Naive thymus-derived CD4-positive, alpha-beta T cell (primary cell): ENCODE results near the gene ADRA2C. TPM values are rescaled to one million over a fixed set of nuclear protein-coding genes. Genes with fewer than 3 reads are reported as not detected.
"Not testable (repeated sequence)": the region's sequence is repeated elsewhere in the genome, so short reads cannot be mapped to it uniquely, and the experiment has no call there.

Experiments used
- ATAC-seq: fragments of 150-1000 bp; cut with Tn5 transposase; 2 replicates; pipeline ENCODE4 v1.10.0; 2021; ENCODE audit warnings: mild to moderate bottlenecking, moderate library complexity
- CTCF ChIA-PET: fragments of 350-600 bp; sonication (Branson Sonifier 250); formaldehyde crosslinking; loops from one replicate; lab custom pipeline; 2021; ENCODE audit warnings: antibody characterized with exemption; lab: Charles Lee
- POLR2A ChIA-PET: fragments of 350-600 bp; sonication (Branson Sonifier 250); formaldehyde crosslinking; loops from one replicate; lab custom pipeline; 2021; ENCODE audit warnings: antibody characterized with exemption, inconsistent platforms; lab: Charles Lee
- DNase-seq, 9 donors: peaks; one replicate each; pipeline versions ENCODE4 v3.0.0 to v3.0.0-alpha.2; 2020 to 2022; ENCODE audit warnings: mixed read lengths in 1 of 9
- H3K27ac ChIP-seq: one replicate; pipeline ENCODE4 v1.7.0; 2013; ENCODE audit warnings: mild to moderate bottlenecking, low read depth, low read length, moderate library complexity
- H3K27me3 ChIP-seq, 2 donors: one replicate each; pipeline ENCODE4 v1.7.0; 2013; ENCODE audit warnings: low read length in 2 of 2, mild to moderate bottlenecking in 2 of 2, moderate library complexity in 2 of 2; ENCODE audit not compliant: control insufficient read depth in 2 of 2, insufficient read depth in 2 of 2
- H3K36me3 ChIP-seq, 3 experiments: 1 replicate in 2 of 3; 2 replicates in 1 of 3; pipeline ENCODE4 v1.7.0; 2013; ENCODE audit warnings: low read length in 3 of 3, mild to moderate bottlenecking in 3 of 3, moderate library complexity in 1 of 3; ENCODE audit not compliant: insufficient read depth in 3 of 3, control insufficient read depth in 2 of 3
- H3K4me1 ChIP-seq, 2 donors: one replicate each; pipeline ENCODE4 v1.7.0; 2013; ENCODE audit warnings: low read length in 2 of 2, mild to moderate bottlenecking in 2 of 2, moderate library complexity in 1 of 2; ENCODE audit not compliant: control insufficient read depth in 2 of 2, insufficient read depth in 2 of 2
- H3K4me3 ChIP-seq: 2 replicates; pipeline ENCODE4 v1.7.0; 2013; ENCODE audit warnings: mild to moderate bottlenecking, low read length
- H3K9me3 ChIP-seq, 3 experiments: 1 replicate in 2 of 3; 2 replicates in 1 of 3; pipeline ENCODE4 v1.7.0; 2013; ENCODE audit warnings: low read length in 3 of 3; ENCODE audit not compliant: control insufficient read depth in 2 of 3
- H3K27ac Mint-ChIP-seq, 9 donors: one replicate each; pipeline ENCODE4 v1.8.0; 2020 to 2022; ENCODE audit warnings: mixed read lengths in 9 of 9, mild to moderate bottlenecking in 8 of 9, moderate library complexity in 5 of 9, inconsistent platforms in 2 of 9
- H3K27me3 Mint-ChIP-seq, 5 donors: one replicate each; pipeline ENCODE4 v1.8.0; 2021 to 2022; ENCODE audit warnings: mixed read lengths in 5 of 5, mild to moderate bottlenecking in 1 of 5
- H3K36me3 Mint-ChIP-seq, 5 donors: one replicate each; pipeline ENCODE4 v1.8.0; 2020 to 2022; ENCODE audit warnings: mixed read lengths in 5 of 5, mild to moderate bottlenecking in 3 of 5, inconsistent platforms in 1 of 5
- H3K4me1 Mint-ChIP-seq, 7 donors: one replicate each; pipeline ENCODE4 v1.8.0; 2020 to 2022; ENCODE audit warnings: mixed read lengths in 7 of 7, mild to moderate bottlenecking in 3 of 7, inconsistent platforms in 1 of 7
- H3K4me3 Mint-ChIP-seq, 10 donors: one replicate each; pipeline ENCODE4 v1.8.0; 2020 to 2022; ENCODE audit warnings: mild to moderate bottlenecking in 10 of 10, mixed read lengths in 10 of 10, moderate library complexity in 6 of 10, inconsistent platforms in 2 of 10
- H3K9me3 Mint-ChIP-seq, 11 donors: one replicate each; pipeline ENCODE4 v1.8.0; 2020 to 2022; ENCODE audit warnings: mixed read lengths in 11 of 11, mild to moderate bottlenecking in 4 of 11, inconsistent platforms in 1 of 11, moderate library complexity in 1 of 11
- intact Hi-C, 2 donors: fragments of 100-400 bp; cut with micrococcal nuclease; formaldehyde crosslinking; loops; one replicate each; pipeline ENCODE4 v1.15.1; 2023
- polyA plus RNA-seq, 2 donors: library from polyadenylated mRNA; unstranded; fragments of 300-500 nt; fragmentation: Illumina TruSeq; gene quantifications; one replicate each; pipeline ENCODE4 v1.2.3, GENCODE V29; 2021
- total RNA-seq, 6 experiments: library from RNA in 5 of 6; stranded (reverse) in 5 of 6; gene quantifications; 1 replicate in 5 of 6; 2 replicates in 1 of 6; pipeline ENCODE4 v1.2.3 and lab custom pipeline; 2021 to 2026

Gene ADRA2C
- total and polyA plus RNA-seq, 7 experiments from 2014 or later, result not detected

- Mint-ChIP-seq H3K36me3 (no peaks in the 10 kb centered on the region), H3K27me3 (peaks cover 0 to 14% (median 9%) of the 10 kb centered on the region in 5 donors), H3K27ac (no peak overlapping the region), H3K4me3 (no peak overlapping the region), H3K4me1 (no peaks in the 10 kb centered on the region), H3K9me3 (peaks cover 0 to 3% (median 0%) of the 10 kb centered on the region in 11 donors)
- no peak for DNase-seq
- ChIA-PET CTCF (no interaction called here), POLR2A (no interaction called here)
- H3K36me3 ChIP-seq, result peaks cover 0 to 3% (median 0%) of the 10 kb centered on the region in 3 experiments
- H3K4me3 ChIP-seq, result no peak overlapping the region
- intact Hi-C loops, result no loop called here
- no peaks in the 10 kb centered on the region for H3K27me3 ChIP-seq
- ATAC-seq, result no peak
- no peaks in the 10 kb centered on the region for H3K9me3 ChIP-seq
- H3K27ac ChIP-seq, result no peak overlapping the region
- H3K4me1 ChIP-seq, result no peaks in the 10 kb centered on the region
Observed at GRCh38 chr4:3813151-3814052, 47.2 kb downstream of the ADRA2C start.

- H3K4me3 Mint-ChIP-seq, result no peak overlapping the region
- no peak for DNase-seq
- Histone ChIP-seq H3K36me3 (peaks cover 0 to 3% (median 0%) of the 10 kb centered on the region in 3 experiments), H3K9me3 (no peaks in the 10 kb centered on the region), H3K4me1 (no peaks in the 10 kb centered on the region), H3K27ac (no peak overlapping the region), H3K27me3 (no peaks in the 10 kb centered on the region), H3K4me3 (no peak overlapping the region)
- H3K27ac Mint-ChIP-seq, result no peak overlapping the region
- peaks cover 0 to 1% (median 0%) of the 10 kb centered on the region in 11 donors for H3K9me3 Mint-ChIP-seq
- no peaks in the 10 kb centered on the region for H3K4me1 Mint-ChIP-seq
- no peaks in the 10 kb centered on the region for H3K36me3 Mint-ChIP-seq
- ATAC-seq, result no peak
- ChIA-PET POLR2A (no interaction called here), CTCF (no interaction called here)
- intact Hi-C loops, result no loop called here
- H3K27me3 Mint-ChIP-seq, result peaks cover 0 to 7% (median 4%) of the 10 kb centered on the region in 5 donors
Observed at GRCh38 chr4:3814053-3814570, 47.9 kb downstream of the ADRA2C start.

GRCh38 chr4:3814838-3815237, 48.7 kb downstream of the ADRA2C start:
- peak; percentile 34 for ATAC-seq

GRCh38 chr4:3816256-3816825, 50.2 kb downstream of the ADRA2C start:
- Histone ChIP-seq H3K36me3 (peaks cover 0 to 3% (median 0%) of the 10 kb centered on the region in 3 experiments), H3K4me3 (no peak overlapping the region), H3K27ac (no peak overlapping the region), H3K27me3 (no peaks in the 10 kb centered on the region), H3K9me3 (no peaks in the 10 kb centered on the region), H3K4me1 (no peaks in the 10 kb centered on the region)
- Mint-ChIP-seq H3K9me3 (peaks cover 0 to 3% (median 0%) of the 10 kb centered on the region in 11 donors), H3K27ac (no peak overlapping the region), H3K4me3 (no peak overlapping the region), H3K4me1 (no peaks in the 10 kb centered on the region), H3K36me3 (no peaks in the 10 kb centered on the region), H3K27me3 (peaks cover 0 to 6% (median 4%) of the 10 kb centered on the region in 5 donors)
- ATAC-seq (no peak), DNase-seq (no peak)
- intact Hi-C loops, result no loop called here
- CTCF ChIA-PET, result no interaction called here
- POLR2A ChIA-PET, result no interaction called here

More at GRCh38 chr4:3814838-3815237, 48.7 kb downstream of the ADRA2C start:
- H3K27me3 ChIP-seq, POLR2A ChIA-PET, intact Hi-C loops, H3K36me3 ChIP-seq, H3K27ac Mint-ChIP-seq, H3K9me3 ChIP-seq, H3K4me3 Mint-ChIP-seq, DNase-seq, CTCF ChIA-PET, H3K4me3 ChIP-seq, H3K4me1 Mint-ChIP-seq, H3K27me3 Mint-ChIP-seq, H3K4me1 ChIP-seq, H3K36me3 Mint-ChIP-seq, H3K27ac ChIP-seq, H3K9me3 Mint-ChIP-seq: not testable (repeated sequence)

- peaks cover 0 to 3% (median 0%) of the 10 kb centered on the region in 3 experiments for H3K36me3 ChIP-seq
- H3K27me3 Mint-ChIP-seq, result peaks cover 0 to 6% (median 4%) of the 10 kb centered on the region in 5 donors
- ChIA-PET POLR2A (no interaction called here), CTCF (no interaction called here)
- intact Hi-C loops, result no loop called here
- no peaks in the 10 kb centered on the region for H3K36me3 Mint-ChIP-seq
- no peak overlapping the region for H3K27ac Mint-ChIP-seq
- no peak overlapping the region for H3K4me3 Mint-ChIP-seq
- DNase-seq, result no peak
- no peaks in the 10 kb centered on the region for H3K4me1 Mint-ChIP-seq
- ATAC-seq, result no peak
- H3K9me3 Mint-ChIP-seq, result peaks cover 0 to 3% (median 0%) of the 10 kb centered on the region in 11 donors
- H3K27me3 ChIP-seq, result no peaks in the 10 kb centered on the region
- no peak overlapping the region for H3K4me3 ChIP-seq
- H3K4me1 ChIP-seq, result no peaks in the 10 kb centered on the region
- no peaks in the 10 kb centered on the region for H3K9me3 ChIP-seq
- H3K27ac ChIP-seq, result no peak overlapping the region
Observed at GRCh38 chr4:3816983-3817960, 51.1 kb downstream of the ADRA2C start.
